ENCODE data around the gene MADD.
"Not testable (repeated sequence)": the region's sequence is repeated elsewhere in the genome, so short reads cannot be mapped to it uniquely, and the experiment has no call there.

MADD gene

GRCh38 chr11:47326198-47326597 is 56.3 kb downstream of the MADD start:
- no peak for DNase-seq

GRCh38 chr11:47327025-47327424 is 57.1 kb downstream of the MADD start:
- no peak for DNase-seq

DNA sequence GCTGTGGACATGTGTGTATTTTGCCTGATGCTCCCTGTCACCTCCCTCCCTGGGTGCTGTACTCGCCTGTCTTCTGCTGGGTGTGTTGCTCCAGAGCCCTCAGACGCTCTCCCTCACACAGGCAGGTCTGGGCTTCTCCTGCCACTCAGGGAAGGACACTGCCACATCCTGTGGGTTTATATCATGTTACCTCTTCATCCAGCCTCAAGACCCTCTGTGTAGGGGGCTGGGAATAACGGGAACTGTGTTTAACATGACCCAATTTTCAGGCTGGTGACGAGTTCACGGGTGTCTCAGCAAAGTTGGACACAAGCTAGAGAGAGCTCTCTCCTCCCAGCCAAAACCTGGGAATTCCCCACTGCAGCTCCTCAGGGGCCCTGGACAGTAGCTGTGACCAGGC is 58.0 kb downstream of the MADD start:
- DNase-seq, result no peak

DNA sequence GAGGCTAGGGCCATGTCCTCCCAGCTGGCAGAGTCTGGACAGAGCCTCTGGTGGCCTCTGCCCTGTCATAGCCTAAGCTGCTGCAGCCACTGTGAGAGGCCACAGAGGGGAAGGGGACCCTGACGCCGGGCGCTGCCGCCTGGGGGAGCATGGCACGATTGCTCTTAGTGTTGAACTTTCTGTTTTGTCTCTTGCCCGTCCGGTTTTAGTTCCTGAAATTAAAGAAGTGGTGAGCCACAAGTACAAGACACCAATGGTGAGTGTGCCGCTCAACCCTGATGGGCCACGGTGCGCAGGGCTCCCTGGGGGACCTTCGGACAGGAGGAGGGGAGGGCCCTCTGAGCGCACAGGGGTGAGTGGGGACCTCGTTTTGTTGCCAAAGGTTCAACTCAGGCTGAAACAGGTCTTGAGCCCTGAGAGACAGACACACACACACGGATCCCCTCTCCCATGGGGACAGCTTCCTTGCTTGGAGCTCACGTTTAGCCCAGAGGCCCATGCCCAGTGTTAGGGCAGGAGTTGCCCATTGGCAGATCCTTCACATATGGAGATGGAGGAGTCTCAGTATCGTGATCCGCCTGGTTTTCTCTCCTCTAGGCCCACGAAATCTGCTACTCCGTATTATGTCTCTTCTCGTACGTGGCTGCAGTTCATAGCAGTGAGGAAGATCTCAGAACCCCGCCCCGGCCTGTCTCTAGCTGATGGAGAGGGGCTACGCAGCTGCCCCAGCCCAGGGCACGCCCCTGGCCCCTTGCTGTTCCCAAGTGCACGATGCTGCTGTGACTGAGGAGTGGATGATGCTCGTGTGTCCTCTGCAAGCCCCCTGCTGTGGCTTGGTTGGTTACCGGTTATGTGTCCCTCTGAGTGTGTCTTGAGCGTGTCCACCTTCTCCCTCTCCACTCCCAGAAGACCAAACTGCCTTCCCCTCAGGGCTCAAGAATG is 58.8 kb downstream of the MADD start:
- DNase-seq, result no peak

DNA sequence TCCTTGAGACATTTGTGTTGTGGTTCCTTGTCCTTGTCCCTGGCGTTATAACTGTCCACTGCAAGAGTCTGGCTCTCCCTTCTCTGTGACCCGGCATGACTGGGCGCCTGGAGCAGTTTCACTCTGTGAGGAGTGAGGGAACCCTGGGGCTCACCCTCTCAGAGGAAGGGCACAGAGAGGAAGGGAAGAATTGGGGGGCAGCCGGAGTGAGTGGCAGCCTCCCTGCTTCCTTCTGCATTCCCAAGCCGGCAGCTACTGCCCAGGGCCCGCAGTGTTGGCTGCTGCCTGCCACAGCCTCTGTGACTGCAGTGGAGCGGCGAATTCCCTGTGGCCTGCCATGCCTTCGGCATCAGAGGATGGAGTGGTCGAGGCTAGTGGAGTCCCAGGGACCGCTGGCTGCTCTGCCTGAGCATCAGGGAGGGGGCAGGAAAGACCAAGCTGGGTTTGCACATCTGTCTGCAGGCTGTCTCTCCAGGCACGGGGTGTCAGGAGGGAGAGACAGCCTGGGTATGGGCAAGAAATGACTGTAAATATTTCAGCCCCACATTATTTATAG is 59.6 kb downstream of the MADD start:
- no peak for DNase-seq

DNA sequence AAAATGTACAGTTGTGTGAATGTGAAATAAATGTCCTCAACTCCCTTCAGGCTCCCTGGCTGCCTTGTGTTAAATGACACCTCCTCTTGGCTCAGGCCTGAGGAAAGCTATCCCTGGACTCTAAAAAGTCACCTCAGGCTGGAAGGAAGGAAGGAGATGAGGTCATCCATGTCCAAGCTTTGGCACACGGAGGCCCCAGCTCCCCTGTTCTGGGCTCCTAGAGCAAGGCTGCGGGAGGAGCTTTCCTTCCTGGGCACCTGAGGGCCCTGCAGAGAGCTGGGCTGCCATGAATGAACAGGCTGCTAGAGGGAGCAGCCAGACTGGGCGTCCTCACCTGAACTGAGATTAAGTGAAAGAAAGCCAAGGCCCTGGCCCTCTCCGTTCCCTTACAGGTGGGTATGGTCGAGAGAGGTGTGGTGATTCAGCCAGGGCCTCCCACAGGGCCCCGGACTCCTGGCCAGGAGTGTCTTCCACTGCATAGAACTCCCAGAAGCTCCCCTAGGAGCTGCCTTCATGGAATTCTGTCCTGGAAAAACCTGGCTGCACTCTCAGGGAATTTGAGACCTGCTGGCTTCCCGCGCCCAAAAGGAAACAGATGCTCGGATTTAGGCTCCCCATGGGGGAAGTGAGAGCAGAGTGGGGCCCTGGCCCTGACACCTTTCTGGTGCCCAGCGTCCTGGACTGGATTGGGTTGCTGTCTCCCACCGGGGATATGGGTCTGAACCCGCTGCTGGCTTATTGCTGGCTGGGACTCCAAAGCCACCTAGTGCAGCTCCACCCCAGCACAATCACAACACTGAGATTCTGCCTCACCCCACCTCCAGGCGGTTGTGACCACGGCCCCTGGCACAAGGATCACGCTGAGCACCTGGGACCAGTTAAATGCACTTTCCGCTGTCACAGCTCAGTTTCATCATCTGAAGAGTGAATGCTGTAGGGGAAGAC is 60.3 kb downstream of the MADD start:
- no peak for DNase-seq

DNA sequence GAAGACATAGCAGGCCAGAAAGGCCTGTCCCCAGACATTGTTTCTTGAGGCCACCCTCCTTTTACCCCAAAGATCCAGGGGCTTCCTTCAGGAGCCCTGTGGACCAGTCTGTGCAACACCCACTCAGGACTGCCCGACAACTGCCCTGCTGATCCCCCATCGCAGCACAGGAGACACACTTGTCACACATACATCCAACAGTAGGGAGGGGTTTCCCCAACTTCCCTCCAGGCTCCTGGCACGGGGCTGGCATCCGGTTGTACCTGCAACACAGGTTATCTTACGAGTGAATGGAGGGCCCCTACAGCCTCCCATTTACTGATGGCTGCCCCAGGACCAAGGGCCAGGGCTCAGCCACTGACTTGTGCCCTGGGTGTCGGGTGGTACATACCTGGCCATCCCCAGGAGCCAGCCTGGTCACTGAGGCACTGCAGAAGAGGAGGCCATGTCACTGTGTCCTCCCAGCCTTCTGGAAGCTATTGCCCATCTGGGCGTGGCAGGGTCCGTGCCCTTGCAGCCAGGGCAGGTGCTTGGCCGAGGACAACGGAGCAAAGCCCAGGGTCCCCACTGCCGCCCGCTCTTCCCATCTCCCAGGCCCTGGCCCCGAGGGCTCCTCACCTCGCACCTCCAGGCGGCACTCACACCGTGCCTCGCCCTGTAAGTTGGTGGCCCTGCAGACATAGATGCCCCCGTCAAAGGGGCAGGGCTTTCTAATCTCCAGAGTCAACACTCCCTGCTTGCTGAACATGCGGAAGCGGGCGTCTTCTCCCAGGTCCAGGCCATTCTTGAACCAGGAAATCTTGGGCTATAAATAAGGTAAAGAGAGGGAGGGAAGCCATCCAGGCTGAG is 61.7 kb downstream of the MADD start:
- no peak for DNase-seq

DNA sequence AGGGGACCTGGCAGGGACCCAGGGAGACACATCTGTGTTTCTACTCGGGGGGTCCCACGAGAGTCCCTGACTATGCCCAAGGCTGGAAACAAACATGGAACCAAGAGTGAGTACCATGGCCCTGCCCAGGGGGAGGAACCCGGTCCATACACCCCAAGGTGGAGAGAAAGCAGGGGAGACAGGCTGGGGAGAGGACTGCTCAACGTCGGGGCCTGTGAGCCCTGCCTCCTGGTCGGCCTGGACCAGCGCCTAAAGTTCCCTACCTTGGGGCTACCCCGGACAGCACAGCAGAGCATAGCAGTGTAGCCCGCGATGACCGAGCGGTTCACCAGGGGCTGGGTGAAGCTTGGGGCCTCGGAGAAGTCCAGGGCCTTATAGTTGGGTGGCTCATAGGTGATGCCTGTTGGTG is 62.4 kb downstream of the MADD start:
- no peak for DNase-seq

DNA sequence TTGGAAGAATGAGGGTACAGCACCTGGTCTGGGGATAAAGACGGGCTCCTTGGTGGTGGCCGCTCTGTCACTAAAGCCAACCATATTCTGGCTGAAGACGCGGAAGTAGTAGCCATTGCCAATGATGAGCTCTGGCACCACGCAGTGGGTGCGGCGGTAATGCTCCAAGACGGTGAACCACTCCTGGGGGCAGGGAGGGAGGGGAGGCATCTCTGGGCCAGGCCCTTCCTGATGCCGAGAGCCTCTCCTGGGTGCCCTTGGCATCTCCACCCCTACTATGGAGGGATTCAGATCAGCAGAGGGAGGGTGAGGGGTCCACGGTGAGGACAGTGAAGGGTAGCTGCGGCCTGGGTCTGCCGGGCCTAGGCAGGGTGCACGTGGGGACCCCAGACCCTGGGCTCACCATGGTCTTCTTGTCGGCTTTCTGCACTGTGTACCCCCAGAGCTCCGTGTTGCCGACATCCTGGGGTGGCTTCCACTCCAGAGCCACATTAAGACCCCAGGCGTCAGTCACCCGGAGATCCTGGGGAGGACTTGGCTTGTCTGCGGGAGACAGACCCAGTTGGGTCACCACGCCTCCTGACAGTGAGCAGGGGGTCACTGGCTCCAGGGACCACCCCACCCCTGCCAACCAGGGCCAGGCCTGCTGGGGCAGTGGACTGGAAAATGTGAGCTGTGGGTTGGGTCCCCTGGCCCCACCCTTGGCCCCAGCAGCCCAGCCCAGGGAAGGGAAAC is 63.0 kb downstream of the MADD start:
- DNase-seq, result no peak

DNA sequence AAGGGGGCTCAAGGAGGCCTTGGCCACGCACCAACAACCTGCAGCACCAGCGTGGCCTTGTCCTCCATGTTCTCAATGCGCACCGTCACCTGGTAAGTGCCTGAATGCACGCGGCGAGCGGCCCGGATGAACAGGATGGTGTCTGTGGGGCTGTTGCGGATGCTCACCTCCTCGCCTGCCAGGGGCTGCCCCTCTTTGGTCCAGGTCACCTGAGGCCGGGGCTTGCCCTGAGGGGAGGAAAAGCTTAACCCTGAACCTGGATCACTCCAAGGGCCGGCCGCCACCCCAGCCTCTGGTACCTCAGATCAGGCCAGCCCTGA is 63.6 kb downstream of the MADD start:
- DNase-seq, result no peak

DNA sequence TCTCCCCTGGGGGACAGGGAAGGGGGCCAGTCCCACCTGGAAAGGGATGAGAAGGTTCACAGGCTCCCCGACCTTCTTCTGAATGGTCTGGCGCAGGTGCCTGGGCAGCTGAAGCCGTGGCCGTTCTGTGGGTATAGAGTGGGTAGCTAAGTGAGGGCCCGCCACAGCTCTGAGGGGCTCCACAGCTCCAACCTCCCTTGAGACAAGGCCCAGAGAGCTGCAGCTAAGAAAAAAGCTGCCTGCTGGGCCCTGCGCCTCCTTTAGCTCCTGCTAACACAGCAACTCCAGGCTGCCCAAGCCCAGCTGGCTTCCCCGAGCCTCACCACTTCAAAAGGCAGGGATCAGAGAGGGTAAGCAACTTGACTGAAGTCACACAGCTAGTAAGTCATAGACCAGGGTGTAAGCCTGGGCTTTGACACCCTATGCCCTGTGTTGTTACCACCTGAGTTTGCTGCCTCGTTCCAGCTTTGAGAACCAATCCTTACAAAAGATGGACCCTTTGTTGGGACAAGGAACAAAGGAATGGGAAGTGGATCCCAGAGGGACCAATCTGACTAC is 64.0 kb downstream of the MADD start:
- DNase-seq, result no peak

- not testable (repeated sequence) for DNase-seq
Observed at GRCh38 chr11:47334699-47335411, 64.9 kb downstream of the MADD start.

DNA sequence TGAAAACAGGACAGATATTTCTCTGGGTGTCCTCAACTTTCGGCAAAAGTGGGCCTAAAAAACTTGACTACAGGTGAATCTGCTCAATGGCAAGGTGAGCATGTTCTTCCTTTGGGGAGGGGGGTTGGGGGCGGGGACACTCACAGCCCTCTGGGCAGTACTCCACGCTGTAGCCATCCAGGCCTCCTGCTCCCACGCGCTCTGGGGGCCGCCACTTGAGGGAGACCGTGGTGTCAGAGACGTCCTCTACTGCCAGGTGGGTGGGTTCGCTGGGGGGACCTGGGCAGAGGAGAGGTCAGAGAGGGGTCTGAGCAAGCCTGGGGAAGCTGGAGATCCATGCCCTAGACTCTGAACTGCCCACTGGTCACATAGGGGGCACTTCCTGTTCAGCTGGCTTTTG is 65.8 kb downstream of the MADD start:
- DNase-seq, result no peak

GRCh38 chr11:47336595-47336994 is 66.7 kb downstream of the MADD start:
- DNase-seq, result no peak

GRCh38 chr11:47337229-47337924 is 67.4 kb downstream of the MADD start:
- DNase-seq, result no peak

DNA sequence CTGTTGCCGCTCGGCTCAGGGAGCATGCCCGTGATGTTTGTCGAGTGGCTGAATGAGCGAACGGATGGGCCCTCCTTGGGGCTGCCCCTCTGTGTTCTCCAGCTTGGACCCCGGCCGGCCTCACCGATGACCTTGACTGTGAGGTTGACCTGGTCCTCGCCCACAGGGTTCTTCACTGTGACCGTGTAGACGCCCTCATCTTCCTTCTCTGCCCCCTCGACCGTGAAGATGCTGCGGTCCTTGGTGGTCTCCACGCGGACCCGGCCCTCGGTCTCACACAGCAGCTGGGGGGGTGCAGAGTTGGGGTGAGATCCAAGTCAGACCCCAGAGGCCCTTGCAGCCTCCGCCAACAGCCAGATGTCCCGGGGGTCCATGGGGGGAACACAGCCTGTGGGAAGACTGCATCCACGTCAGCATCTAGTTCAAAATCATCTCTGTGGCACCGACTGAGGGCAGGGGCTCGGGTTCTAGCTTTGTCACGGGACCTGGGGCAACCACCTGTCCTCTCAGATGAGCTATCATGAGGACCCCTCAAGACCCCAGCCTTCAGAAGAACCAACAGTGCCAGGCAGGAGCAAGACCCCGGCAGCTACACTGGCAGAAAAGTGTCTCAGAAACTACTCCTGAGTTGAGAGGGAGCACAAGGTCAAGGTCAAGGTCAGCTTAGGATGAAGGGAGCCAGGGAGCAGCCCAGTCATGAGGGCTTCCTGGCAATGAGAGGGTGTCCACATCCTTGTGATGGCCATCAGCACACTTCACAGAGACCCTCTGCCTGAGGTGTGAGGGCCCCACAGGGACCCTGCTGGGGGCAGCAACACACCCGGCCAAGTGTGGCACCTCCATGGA is 68.7 kb downstream of the MADD start:
- DNase-seq, result no peak

DNA sequence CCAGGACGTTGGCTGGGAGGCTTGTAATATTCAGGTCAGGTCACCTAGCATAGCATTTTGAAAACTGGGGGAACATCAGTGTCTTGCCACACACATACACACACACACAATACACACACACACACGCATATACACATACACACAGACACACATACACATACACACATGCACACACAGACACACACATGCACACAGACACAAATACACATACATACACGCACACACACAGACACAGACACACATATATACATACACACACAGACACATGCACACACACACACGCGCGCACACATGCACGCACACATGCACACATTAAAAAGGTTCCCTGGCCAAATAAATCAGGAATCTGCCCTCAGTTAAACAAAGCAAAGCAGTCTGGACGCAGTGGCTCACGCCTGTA is 70.1 kb downstream of the MADD start:
- no peak for DNase-seq

- DNase-seq, result no peak
Observed at GRCh38 chr11:47340980-47341775, 71.2 kb downstream of the MADD start.

Measured in T1000 (cell line).